Measurements from ENCODE around the gene PTPN14.
A peak's percentile ranks its signal among the peaks of the same experiment; 100 is the strongest.

Gene PTPN14

GRCh38 chr1:214567481-214567980 lies 16.1 kb upstream of the PTPN14 start:
- no peak for DNase-seq

DNA sequence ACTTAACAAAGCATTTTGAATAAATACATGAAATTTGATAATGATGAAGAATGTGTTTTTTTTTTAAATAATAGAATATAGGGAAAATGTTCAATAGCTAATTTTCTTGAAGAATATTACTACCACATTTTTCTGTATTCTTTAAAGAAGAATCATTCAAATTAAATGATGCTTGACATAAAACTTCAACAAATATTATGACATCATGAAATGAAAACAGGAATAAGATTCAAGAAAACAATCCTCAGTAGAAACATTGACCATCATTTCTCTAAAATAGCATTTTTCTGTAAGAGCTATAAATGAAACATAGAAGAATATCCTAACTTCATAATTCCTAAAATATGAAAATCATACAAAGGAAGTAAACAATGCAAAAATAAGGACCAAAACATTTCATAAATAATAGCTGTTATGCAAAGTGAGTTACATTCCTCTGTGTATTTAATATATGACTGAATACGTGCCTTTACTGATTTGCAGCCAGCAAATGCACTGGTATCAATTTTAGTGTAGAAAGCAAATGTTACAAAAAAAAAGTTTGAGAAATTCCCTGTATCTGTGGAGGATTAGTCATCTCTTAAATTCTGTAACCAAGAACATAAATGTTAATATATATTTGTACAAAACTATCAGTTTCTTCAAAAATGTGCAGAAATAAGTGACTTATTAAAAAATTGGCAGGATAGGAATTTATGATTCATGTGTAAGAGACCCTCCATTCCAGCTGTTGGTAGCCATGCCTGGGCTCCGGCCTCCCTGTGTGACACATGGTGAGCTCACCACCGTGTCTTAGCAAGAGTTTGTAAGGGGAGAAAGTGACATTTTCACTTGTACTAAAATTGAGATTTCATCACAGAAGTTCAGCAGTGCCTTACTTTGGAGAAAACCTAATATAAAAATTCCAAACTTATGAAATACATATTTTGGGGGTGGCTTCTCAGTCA lies 15.0 kb upstream of the PTPN14 start:
- peak; percentile 68 for DNase-seq

DNA sequence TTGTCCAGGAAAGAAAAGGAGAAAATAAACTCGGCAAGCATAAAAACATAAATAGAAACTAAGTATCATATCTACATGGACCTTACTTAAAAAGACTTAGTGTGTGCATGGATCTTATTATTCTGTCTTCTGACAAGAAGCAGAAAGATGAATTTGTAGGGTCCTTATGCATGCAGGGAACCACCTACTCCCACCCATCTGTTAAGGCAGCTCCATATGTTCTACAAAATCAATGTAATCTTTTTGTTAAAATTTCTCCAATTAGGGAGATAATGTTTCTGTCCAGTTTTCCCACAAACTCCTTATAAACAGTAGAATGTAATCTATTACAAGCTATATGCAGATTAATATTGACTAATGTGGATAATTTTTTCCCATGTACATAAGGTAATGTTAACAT lies 13.9 kb upstream of the PTPN14 start:
- DNase-seq = no peak

DNA sequence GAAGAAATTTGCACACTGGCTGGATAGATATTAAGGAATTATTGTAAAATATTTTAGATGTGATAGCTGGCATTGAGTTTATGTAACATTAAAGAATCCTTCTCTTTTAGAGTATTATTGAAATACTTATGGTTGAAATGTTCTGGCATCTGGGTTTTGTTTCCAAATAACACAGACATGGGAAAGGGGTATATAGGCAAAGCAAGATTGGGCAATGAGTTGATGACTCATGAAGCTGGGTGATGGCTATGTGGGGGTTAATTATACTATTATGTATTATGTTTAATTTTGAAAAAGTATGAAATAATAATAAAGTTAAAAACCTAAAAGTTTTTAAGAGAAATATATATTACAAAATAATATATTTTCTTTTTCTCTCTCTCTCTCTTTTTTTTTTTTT lies 12.5 kb upstream of the PTPN14 start:
- no peak for DNase-seq

GRCh38 chr1:214557952-214558735 lies 6.7 kb upstream of the PTPN14 start:
- no peak for DNase-seq

DNA sequence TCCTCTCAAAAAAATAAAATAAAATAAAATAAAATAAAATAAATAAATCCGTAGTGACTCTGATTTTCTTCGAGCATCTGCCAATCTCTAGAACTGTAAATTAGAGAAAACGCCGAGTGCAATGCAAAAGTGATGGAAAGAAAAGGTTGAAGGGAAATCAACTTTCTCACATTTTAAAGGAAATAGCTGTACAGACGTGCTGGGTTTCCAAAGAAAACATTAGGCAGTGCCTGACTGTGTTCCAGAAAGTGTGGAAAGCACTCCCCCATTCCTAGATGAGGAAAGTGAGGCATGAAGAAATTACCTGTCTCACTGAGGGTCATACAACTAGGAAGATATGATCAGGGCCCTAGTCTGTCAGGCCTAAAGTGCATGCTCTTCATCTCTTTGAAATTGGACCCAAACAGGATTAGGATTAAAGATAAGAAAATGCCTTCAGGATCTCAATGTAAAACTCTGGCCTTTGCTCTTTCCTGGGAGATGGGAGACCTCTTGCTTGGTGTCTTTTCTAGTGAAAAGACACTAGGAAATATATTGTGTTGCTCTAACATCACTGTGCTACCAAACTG lies 1.8 kb upstream of the PTPN14 start:
- no peak for DNase-seq

DNA sequence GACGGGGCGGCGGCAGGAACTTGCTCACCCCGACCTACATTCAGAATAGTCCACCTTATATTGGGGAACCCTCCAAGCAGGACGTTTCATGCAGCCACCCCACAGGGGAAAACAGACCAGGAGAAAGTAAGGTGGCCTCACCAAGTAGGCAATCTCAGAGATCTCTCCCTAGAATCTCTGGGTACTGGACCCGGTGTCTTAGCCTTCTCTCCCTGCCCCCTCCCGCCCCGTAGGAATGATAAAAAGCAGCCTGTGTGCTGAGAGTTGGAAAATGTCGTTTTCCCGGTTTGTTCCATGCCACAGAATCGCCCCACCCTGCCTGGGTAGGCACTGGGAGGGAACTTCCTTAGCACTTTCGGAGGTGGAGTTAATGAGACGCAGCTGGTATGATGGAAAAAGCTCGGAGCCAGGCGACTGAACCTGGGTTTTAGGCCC lies 789 bp upstream of the PTPN14 start:
- DNase-seq = peak; percentile 47

DNA sequence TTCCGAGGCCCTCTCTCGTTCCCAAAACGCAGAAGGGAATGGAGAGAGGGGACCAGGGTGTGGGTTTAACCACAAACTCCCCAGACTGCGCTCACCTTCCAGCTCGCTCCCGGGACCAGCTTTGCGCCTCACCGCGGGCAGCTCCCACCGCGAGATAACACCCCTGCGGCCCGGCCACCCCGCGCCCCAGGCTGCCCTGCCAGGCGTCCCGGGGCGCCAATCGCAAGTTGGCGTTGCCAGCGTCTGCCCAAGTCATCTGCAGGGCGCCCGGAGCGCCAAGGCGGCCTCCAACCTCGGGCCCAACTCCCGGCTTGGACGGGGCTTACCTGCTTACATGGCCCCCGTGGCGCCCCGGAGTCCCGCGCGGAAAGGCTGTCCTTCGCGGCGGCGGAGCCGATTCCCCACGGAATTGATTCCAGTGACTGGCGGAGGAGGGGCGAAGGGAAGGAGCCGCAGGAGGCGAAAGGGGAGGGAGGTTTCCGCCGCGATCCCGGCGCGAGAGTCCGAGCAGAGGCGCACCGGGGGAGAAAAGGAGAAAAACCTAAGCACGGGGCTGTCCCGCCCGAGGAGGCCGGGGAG lies 456 bp downstream of the PTPN14 start:
- DNase-seq = no peak

- DNase-seq = no peak
Measured at GRCh38 chr1:214550013-214550856, 1.2 kb downstream of the PTPN14 start.

DNA sequence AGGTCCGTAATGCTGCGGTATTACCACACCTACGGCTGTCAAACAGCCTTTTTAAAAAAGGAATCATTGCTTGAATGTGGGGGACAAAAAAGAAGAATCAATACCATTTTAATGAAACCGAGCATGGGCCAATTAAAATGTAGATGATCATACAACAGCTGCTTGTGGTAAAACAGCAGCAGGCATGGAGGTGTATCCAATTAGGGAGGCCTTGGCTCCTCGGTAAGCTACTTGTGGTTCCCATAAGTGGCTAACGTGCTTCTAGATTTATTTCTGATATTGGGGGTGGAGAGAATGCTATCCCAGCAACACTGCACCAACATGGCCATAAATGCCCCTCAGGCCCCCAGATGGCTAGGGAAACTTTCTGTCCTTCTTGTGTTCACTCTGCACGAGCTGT lies 1.8 kb downstream of the PTPN14 start:
- DNase-seq = no peak

GRCh38 chr1:214548988-214549387 lies 2.4 kb downstream of the PTPN14 start:
- no peak for DNase-seq

- no peak for DNase-seq
Measured at GRCh38 chr1:214548271-214548670, 3.1 kb downstream of the PTPN14 start.

DNA sequence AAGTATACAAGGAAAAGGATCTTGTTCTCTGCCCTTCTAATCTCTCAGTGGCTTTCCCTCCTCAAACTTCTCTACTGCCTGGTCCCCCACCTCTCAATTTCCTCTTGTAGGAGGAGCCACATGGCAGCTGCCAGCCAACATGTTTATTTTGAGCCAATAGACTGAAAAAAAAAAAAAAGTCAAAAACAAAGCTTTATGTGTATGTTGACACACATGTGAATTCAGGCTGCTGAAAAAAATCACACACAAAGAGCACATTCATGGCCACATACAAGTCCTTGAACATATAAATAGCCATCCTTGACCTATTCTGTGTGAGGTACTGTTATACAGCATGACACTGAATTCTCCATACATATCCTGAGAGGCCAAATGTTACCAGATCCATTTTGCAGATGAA lies 3.7 kb downstream of the PTPN14 start:
- no peak for DNase-seq

GRCh38 chr1:214546886-214547641 lies 4.3 kb downstream of the PTPN14 start:
- DNase-seq = no peak

DNA sequence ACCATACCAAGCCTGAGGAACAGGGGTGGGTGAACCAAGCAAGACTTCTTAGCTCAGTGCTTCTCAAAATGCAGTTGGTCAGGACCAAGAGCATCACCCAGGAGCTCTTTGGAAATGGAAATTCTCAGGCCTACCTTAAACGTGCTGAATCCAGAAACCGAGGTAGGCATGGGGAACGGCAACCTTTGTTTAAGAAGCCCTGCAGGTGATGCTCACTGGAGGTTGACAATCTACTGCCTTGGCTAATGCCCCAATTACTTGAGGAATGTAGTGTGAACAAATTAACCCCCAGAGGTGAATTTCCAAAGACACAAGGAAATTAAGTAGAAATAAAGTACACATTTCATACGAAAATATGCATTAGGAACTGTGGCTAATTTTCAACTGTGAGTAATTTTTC lies 5.3 kb downstream of the PTPN14 start:
- DNase-seq = no peak

- DNase-seq = no peak
Measured at GRCh38 chr1:214545293-214545692, 6.1 kb downstream of the PTPN14 start.

GRCh38 chr1:214544791-214545190 lies 6.6 kb downstream of the PTPN14 start:
- no peak for DNase-seq

GRCh38 chr1:214542275-214543199 lies 8.9 kb downstream of the PTPN14 start:
- DNase-seq = no peak

DNA sequence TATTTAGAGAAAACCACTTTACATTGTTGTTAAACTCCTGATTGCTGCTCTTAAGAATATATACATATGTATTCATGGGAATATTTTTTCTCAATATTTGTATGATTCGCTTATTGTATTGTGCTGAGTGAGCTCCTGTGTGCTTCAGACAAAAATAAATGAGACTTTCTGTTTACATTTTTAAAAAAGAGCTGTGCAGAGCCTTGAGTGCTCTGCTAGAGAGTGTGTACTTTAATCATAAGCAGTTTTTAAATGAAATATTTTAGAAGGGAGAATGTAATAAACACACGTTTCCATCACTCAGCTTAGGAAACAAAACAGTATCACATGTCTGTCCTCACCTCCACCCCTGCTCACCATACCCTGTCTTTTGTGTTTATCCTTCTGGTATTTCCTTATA lies 9.7 kb downstream of the PTPN14 start:
- DNase-seq = no peak

- DNase-seq = no peak
Measured at GRCh38 chr1:214541206-214541605, 10.2 kb downstream of the PTPN14 start.
